Ishikawa (cell line): ENCODE data around the gene ATP6V0B.

Source experiments
- CEBPB ChIP-seq: IDR thresholded peaks from 2 replicates; pipeline ENCODE4 v1.6.1; 2012
- CREB1 ChIP-seq: IDR thresholded peaks from 2 replicates; pipeline ENCODE4 v1.6.1; 2012; ENCODE audit warnings: low read depth
- EGR1 ChIP-seq: IDR thresholded peaks from 2 replicates; pipeline ENCODE4 v1.6.1; 2012
- EP300 ChIP-seq: IDR thresholded peaks from 2 replicates; pipeline ENCODE4 v1.6.1; 2012; ENCODE audit warnings: borderline replicate concordance
- FOXM1 ChIP-seq: IDR thresholded peaks from 2 replicates; pipeline ENCODE4 v1.6.1; 2012; ENCODE audit warnings: low read depth, borderline replicate concordance
- NFIC ChIP-seq: IDR thresholded peaks from 2 replicates; pipeline ENCODE4 v1.6.1; 2012
- RAD21 ChIP-seq: IDR thresholded peaks from 2 replicates; pipeline ENCODE4 v1.6.1; 2012; ENCODE audit warnings: low read depth
- REST ChIP-seq: IDR thresholded peaks from 2 replicates; pipeline ENCODE4 v1.6.1; 2012; ENCODE audit warnings: low read depth, mild to moderate bottlenecking
- TAF1 ChIP-seq: IDR thresholded peaks from 2 replicates; pipeline ENCODE4 v1.6.1; 2012; ENCODE audit warnings: low read depth, mild to moderate bottlenecking
- TCF12 ChIP-seq: IDR thresholded peaks from 2 replicates; pipeline ENCODE4 v1.6.1; 2012; ENCODE audit warnings: low read depth
- TEAD4 ChIP-seq: IDR thresholded peaks from 2 replicates; pipeline ENCODE4 v1.6.1; 2012
- USF1 ChIP-seq: IDR thresholded peaks from 2 replicates; pipeline ENCODE4 v1.6.1; 2012
- YY1 ChIP-seq: IDR thresholded peaks from 2 replicates; pipeline ENCODE4 v1.6.1; 2012; ENCODE audit warnings: low read depth
- ZBTB7A ChIP-seq: IDR thresholded peaks from 2 replicates; pipeline ENCODE4 v1.6.1; 2012; ENCODE audit warnings: low read depth
- TF ChIP-seq, protein P1 (sequence below): IDR thresholded peaks from 2 replicates; pipeline ENCODE4 v1.6.1; 2012

The ATP6V0B gene

GRCh38 chr1:43956234-43956633 is 18.5 kb upstream of the ATP6V0B start:
- TF ChIP-seq REST (no peak), USF1 (no peak), RAD21 (no peak), TAF1 (no peak), CEBPB (no peak)

- TF ChIP-seq EP300 (no peak), EGR1 (no peak), ZBTB7A (no peak), FOXM1 (no peak), REST (no peak), RAD21 (no peak), CEBPB (no peak), TCF12 (no peak), USF1 (no peak), TAF1 (no peak), NFIC (no peak)
- TF ChIP-seq, protein P1, sequence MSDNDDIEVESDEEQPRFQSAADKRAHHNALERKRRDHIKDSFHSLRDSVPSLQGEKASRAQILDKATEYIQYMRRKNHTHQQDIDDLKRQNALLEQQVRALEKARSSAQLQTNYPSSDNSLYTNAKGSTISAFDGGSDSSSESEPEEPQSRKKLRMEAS: no peak
Observed at GRCh38 chr1:43957407-43958040, 17.2 kb upstream of the ATP6V0B start.

DNA sequence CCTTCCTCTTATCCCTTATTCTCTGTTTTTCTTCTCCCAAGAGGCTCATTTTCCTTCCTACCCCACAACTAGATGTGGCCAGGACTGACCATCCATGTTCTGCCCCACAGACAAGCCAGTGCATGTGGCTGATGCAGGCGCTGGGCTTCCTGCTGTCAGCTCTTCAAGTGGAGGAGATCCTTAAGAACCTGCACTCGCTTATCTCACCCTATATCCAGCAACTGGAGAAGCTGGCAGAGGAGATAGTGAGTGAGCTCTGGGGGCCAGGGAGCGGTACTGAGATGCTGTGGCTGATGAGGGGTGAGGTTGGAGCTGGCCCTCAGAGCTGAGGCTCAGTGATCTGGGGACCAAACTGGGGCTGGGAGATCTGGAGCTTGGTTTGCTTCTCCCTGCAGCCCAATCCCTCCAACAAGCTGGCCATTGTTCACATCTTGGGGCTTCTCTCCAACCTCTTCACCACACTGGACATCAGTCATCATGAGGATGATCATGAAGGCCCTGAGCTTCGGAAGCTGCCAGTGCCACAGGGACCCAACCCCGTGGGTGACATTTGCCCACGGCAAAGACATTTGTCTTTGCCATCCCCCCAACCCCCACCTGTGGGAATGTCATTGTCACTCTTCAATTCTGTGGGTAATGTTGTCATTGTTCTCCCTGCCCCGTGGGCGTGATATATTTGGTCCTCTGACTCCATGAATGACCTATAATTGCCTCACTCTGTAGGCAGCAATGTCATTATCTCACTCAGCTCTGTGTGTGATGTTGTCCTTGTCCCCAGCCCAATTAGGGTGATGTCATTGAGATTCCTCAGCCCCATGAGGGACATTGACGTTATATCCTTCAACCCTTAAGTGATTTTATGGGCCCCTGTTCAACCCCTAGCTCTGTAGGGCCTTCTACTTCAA is 16.2 kb upstream of the ATP6V0B start:
- no peak for TF ChIP-seq EGR1
- TF ChIP-seq USF1: no peak
- TF ChIP-seq REST: no peak
- TF ChIP-seq TEAD4: no peak
- TF ChIP-seq TAF1: no peak
- no peak for TF ChIP-seq ZBTB7A
- TF ChIP-seq EP300: no peak
- no peak for TF ChIP-seq RAD21
- no peak for TF ChIP-seq TCF12
- TF ChIP-seq FOXM1: no peak
- no peak for TF ChIP-seq YY1
- no peak for TF ChIP-seq CREB1
- no peak for TF ChIP-seq NFIC
- TF ChIP-seq, protein P1: no peak
- TF ChIP-seq CEBPB: no peak

DNA sequence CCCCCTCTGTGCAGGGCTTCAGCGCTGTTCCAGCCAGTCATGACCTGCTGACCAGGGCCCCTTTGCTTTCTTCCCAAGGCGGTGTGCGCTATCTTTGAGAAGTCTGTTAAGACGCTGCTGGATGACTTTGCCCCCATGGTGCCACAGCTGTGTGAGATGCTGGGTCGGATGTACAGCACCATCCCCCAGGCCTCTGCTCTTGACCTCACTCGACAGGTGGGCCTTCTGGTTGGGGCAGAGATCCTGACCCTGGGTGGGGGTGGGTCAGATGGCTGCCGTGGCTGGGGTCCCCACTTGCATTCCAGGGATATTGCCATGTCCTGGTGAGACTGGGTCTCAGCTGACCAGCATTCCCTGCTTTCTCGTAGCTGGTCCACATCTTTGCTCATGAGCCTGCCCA is 14.0 kb upstream of the ATP6V0B start:
- TF ChIP-seq TCF12: no peak
- no peak for TF ChIP-seq EGR1
- TF ChIP-seq USF1: no peak
- no peak for TF ChIP-seq TEAD4
- TF ChIP-seq TAF1: no peak
- TF ChIP-seq, protein P1: no peak
- no peak for TF ChIP-seq YY1
- TF ChIP-seq NFIC: no peak
- no peak for TF ChIP-seq REST
- no peak for TF ChIP-seq CEBPB
- no peak for TF ChIP-seq EP300
- TF ChIP-seq CREB1: no peak
- no peak for TF ChIP-seq RAD21
- TF ChIP-seq FOXM1: no peak
- TF ChIP-seq ZBTB7A: no peak
